GM18907 (cell line): Measurements from ENCODE around the gene GAGE1.
"Not testable (repeated sequence)": the region's sequence is repeated elsewhere in the genome, so short reads cannot be mapped to it uniquely, and the experiment has no call there.

Experiments
- ATAC-seq: cut with Tn5 transposase; IDR thresholded peaks from one replicate; pipeline ENCODE4 v1.9.1; 2021; ENCODE audit warnings: mild to moderate bottlenecking, moderate library complexity; ENCODE audit not compliant: unreplicated experiment

GAGE1 gene

DNA sequence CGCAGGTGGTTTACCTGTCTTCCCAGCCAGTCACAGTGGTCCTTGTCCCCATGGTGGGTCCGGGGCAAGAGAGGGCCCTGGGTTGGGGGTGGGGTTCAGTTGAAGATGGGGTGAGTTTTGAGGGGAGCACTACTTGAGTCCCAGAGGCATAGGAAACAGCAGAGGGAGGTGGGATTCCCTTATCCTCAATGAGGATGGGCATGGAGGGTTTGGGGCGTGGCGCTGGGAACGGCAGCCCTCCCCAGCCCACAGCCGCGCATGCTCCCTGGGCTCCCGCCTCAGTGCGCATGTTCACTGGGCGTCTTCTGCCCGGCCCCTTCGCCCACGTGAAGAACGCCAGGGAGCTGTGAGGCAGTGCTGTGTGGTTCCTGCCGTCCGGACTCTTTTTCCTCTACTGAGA is at the start of gene GAGE1:
GAGE1 (plus strand) TSS at position 301 of the 400 bp plus-strand sequence. CDS start 1,155 bp downstream, outside the sequence.
- ATAC-seq, result not testable (repeated sequence)

GRCh38 chrX:49550989-49551388 is 47.8 kb upstream of the GAGE1 start, which contains the start of gene GAGE12E:
Gene GAGE12E (plus strand): TSS chrX:49551289. CDS start chrX:49552444, 1,155 bp downstream.
- ATAC-seq, result not testable (repeated sequence)

GRCh38 chrX:49560542-49560941 is 38.3 kb upstream of the GAGE1 start, which contains the start of gene GAGE12F:
Gene GAGE12F (plus strand): TSS chrX:49560842. CDS start chrX:49561997, 1,155 bp downstream.
- not testable (repeated sequence) for ATAC-seq

DNA sequence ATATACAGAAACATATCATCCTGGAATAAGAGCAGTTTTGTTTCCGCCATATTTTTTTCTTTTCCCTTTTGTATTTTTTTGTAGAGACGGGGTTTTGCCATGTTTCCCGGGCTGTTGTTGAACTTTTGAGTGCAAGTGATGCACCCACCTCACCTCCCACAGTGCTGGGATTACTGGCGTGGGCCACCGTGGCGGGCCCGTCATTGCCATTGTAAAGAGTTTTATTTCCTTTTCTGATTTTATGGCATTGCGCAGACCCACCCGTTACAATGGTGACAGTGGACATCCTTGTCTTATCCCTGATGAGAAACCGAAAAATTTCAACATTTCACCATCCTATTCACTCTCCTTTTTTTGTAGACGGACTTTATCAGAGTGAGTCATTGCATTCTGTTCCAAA is 30.1 kb upstream of the GAGE1 start:
- ATAC-seq, result not testable (repeated sequence)

GRCh38 chrX:49569152-49569551 is 29.7 kb upstream of the GAGE1 start:
- ATAC-seq, result not testable (repeated sequence)

DNA sequence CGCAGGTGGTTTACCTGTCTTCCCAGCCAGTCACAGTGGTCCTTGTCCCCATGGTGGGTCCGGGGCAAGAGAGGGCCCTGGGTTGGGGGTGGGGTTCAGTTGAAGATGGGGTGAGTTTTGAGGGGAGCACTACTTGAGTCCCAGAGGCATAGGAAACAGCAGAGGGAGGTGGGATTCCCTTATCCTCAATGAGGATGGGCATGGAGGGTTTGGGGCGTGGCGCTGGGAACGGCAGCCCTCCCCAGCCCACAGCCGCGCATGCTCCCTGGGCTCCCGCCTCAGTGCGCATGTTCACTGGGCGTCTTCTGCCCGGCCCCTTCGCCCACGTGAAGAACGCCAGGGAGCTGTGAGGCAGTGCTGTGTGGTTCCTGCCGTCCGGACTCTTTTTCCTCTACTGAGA is 28.7 kb upstream of the GAGE1 start, which contains the start of gene GAGE12G:
GAGE12G (plus strand) TSS at position 301 of the 400 bp plus-strand sequence. CDS start 1,155 bp downstream, outside the sequence.
- not testable (repeated sequence) for ATAC-seq

DNA sequence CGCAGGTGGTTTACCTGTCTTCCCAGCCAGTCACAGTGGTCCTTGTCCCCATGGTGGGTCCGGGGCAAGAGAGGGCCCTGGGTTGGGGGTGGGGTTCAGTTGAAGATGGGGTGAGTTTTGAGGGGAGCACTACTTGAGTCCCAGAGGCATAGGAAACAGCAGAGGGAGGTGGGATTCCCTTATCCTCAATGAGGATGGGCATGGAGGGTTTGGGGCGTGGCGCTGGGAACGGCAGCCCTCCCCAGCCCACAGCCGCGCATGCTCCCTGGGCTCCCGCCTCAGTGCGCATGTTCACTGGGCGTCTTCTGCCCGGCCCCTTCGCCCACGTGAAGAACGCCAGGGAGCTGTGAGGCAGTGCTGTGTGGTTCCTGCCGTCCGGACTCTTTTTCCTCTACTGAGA is 19.2 kb upstream of the GAGE1 start, which contains the start of gene GAGE12H:
GAGE12H (plus strand) TSS at position 301 of the 400 bp plus-strand sequence. CDS start 1,155 bp downstream, outside the sequence.
- not testable (repeated sequence) for ATAC-seq

GRCh38 chrX:49589196-49589595 is 9.6 kb upstream of the GAGE1 start, which contains the start of gene GAGE2A:
Gene GAGE2A (plus strand): TSS chrX:49589496. CDS start chrX:49590651, 1,155 bp downstream.
- not testable (repeated sequence) for ATAC-seq

- not testable (repeated sequence) for ATAC-seq
Measured at GRCh38 chrX:49589769-49590478, 8.9 kb upstream of the GAGE1 start.

- not testable (repeated sequence) for ATAC-seq
Measured at GRCh38 chrX:49590488-49590887, 8.3 kb upstream of the GAGE1 start.

DNA sequence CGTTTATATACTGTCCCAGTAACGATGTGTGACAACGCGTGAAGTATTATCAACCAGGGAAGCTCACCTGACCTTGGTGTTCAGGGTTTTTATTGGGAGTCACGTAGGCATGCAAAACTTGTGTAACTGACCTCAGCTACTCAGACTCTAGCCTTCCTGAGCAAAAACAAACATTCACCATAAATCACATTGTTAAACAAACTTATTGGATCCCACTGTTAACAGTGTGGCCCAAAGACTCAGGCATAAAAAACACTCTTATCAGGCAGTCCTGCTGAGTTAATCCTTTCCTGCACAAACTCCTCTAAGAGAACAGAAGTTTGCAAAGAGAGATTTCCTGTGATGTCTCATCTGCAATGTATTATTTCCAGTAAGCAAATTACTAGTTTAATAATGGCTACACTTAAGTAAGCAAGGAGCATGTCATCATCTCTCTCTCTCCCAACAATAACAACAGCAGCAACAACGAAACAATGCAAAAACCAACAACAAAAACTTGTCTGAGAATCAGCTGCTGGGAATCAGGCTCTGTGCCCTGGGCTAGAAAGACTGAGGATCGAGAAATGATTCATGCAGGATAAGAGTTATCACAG is 12.0 kb downstream of the GAGE1 start:
- no peak for ATAC-seq

DNA sequence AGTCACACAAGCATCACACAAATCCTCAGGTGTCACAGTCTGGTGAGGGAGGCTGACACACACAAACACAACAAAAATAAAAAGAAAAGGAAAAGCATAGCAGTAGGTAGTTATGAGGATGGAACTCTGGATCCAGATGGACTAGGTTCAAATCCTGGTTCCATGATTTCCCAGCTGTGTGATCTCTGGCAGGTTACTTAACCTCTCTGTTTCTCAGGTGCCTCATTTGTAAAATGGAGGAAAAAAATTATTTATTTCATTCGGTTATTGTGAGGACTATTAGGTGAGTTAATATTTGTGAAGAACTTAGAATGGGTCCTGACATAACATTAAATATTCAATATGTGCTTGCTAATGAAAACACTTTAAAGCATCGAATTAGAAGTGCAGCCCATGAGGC is 19.8 kb downstream of the GAGE1 start:
- no peak for ATAC-seq

DNA sequence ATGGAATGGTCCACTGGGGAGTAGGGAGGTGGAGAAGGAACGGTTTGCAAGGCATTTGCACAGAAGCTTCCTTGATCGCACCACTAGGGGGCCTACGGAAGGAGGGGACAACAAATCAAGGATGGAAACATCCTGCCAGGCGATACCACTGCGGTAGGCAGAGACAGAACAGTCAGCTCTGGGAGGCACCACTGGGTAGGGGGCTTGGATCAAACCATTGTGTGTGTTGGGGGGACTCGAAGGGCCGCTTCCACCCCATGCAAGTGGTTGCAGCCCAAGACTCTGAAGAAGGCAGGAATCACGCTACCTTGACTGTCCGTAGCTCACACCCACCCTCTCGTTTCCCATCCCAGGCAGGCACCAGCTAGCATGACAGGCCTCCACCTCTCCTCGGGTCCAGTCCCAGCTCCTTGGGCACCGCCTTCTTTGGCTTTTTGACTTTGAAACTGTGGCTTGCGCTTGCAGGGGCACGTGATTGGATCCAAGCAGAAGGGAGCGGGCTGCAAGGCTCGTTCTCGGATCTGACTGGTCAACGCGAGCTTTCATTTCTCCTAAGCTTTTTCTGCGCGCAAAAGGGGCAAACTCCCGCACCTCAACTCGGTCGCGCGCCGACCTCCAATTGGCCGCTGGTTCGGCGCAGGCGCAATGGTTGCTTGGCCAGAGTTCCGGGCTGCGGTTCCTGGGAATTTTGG is 28.4 kb downstream of the GAGE1 start:
- ATAC-seq, result no peak

DNA sequence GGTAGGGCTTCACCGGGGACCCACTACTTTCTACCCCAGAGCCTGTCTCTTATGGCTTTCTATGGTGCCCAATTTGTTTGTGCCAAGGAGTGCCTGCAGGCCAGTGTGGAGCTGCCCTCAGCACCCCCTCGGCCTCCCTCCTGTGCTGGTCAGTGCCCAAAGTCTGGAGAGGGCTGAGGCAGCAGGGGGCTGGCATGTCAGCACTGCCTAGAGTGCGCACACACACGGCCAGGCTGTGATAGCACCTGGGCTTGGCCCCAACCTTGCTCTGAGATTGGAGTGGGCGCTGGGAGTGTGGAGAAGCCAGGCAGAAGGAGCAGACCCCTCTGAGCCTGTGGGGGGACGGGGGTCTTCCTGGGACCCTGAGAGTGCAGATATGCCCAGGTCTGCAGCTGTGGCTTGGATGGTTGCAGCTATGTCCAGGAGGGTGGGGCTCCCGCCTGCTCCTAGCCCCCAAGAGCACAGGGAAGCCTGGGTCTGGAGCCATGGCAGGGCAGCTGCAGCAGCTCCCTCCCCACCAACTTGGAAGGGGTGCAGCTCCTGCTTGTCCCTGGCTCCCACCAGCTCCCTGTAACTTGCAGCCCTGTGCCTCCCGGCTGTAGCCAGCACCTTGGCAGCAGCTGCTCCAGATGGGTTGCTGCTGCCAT is 46.3 kb downstream of the GAGE1 start:
- ATAC-seq, result no peak

GRCh38 chrX:49656533-49656932 is 57.7 kb downstream of the GAGE1 start:
- ATAC-seq, result peak; percentile 86
